Cardiac muscle cell (in vitro differentiated cells and primary cell): ENCODE measurements around the gene TPSB2. TPM values are rescaled to one million over a fixed set of nuclear protein-coding genes. Genes with fewer than 3 reads are reported as not detected.

ENCODE experiments used
- DNase-seq, 2 donors: peaks; one replicate each; pipeline versions ENCODE4 v3.0.0 to v3.0.0-alpha.2; 2010 to 2017; ENCODE audit warnings: low read depth in 1 of 2, low spot score in 1 of 2
- H3K27ac ChIP-seq: fragments of 200-600 bp; sonication (generic); 2 replicates; pipeline ENCODE4 v1.5.1; 2016
- H3K27me3 ChIP-seq: fragments of 200-600 bp; sonication (generic); 2 replicates; pipeline ENCODE4 v1.6.0; 2016; ENCODE audit warnings: control low read depth
- H3K36me3 ChIP-seq: fragments of 200-600 bp; sonication (generic); 2 replicates; pipeline ENCODE4 v1.5.1; 2016; ENCODE audit warnings: control low read depth
- H3K4me1 ChIP-seq: fragments of 200-600 bp; sonication (generic); 2 replicates; pipeline ENCODE4 v1.8.1; 2017; ENCODE audit warnings: low read depth, mild to moderate bottlenecking, mixed run types
- H3K4me3 ChIP-seq: fragments of 200-600 bp; sonication (generic); 2 replicates; pipeline ENCODE4 v1.5.1; 2016; ENCODE audit warnings: mild to moderate bottlenecking
- H3K9me3 ChIP-seq: fragments of 200-600 bp; sonication (generic); 2 replicates; pipeline ENCODE4 v1.5.1; 2017; ENCODE audit warnings: low read depth, mild to moderate bottlenecking, control low read depth
- polyA plus RNA-seq: library from polyadenylated mRNA; unstranded; fragments of >200 nt; fragmentation: Nextera tagmentation; extraction: Ambion mirVana; gene quantifications from 2 replicates; pipeline ENCODE4 v1.2.1, GENCODE V29; 2016
- total RNA-seq: library from RNA; depleted of rRNA; stranded (reverse); fragments of >200 nt; gene quantifications from 2 replicates; pipeline ENCODE4 v1.2.3, GENCODE V29; 2016
- TF ChIP-seq, protein P1 (sequence below): IDR thresholded peaks from 2 replicates; pipeline ENCODE4 v1.5.1; 2012; ENCODE audit warnings: low read depth, mild to moderate bottlenecking, low read length

TPSB2 gene
- total and polyA plus RNA-seq, 2 experiments from 2014 or later: not detected

DNA sequence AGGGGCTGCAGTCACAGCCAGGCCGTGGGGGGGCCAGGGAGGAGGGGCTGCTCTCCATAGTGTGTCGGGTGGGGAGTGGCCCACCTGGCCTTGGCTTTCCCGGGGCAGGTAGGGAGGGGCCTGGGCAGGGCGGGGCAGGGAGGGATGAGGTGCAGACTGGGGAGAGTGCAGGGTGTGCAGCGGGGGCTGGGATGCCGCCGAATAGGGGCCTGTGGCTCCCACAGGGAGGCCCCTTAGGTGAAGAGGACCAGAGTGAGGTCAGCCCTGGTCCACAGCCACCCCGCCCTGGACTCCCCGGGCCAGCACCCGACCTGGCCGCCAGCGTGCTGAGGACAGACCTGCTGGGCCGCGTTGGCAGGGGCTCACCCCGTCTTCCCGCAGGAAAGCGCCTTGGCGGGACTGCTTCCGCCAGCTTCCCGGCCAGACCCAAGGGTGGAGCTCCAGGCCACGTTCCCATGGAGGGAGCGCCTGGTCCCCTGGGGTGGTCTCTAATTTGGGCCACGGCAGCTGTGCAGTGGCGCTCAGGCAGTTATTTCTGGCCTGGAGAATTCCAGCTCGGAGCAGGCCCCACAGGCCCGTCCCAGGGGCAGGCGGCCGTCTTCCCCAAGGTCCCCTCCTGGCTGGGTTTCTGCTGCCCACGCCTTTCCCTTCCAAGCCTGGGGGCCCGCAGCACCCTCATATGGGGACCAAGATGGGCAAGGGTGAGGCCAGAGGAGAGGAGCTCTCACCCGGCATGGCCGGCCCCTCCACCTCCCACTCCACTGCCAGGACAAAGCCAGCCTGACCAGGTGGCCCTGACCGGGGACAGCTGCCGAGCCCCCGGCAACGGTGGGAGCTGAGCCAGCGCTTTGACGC lies 49.2 kb downstream of the TPSB2 start:
- H3K4me1 ChIP-seq: no peaks in the 10 kb centered on the region
- H3K36me3 ChIP-seq: no peaks in the 10 kb centered on the region
- no peak overlapping the region for H3K4me3 ChIP-seq
- no peak overlapping the region for H3K27ac ChIP-seq
- DNase-seq: no peak
- no peaks in the 10 kb centered on the region for H3K27me3 ChIP-seq
- TF ChIP-seq, protein P1, sequence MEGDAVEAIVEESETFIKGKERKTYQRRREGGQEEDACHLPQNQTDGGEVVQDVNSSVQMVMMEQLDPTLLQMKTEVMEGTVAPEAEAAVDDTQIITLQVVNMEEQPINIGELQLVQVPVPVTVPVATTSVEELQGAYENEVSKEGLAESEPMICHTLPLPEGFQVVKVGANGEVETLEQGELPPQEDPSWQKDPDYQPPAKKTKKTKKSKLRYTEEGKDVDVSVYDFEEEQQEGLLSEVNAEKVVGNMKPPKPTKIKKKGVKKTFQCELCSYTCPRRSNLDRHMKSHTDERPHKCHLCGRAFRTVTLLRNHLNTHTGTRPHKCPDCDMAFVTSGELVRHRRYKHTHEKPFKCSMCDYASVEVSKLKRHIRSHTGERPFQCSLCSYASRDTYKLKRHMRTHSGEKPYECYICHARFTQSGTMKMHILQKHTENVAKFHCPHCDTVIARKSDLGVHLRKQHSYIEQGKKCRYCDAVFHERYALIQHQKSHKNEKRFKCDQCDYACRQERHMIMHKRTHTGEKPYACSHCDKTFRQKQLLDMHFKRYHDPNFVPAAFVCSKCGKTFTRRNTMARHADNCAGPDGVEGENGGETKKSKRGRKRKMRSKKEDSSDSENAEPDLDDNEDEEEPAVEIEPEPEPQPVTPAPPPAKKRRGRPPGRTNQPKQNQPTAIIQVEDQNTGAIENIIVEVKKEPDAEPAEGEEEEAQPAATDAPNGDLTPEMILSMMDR: no peak
- no peaks in the 10 kb centered on the region for H3K9me3 ChIP-seq

Other genes with a start within 250 kb of the TPSB2 start
- 9.2 and 13.7 TPM in 2 replicates for gene SOX8, start 248.4 kb downstream of the TPSB2 start, total RNA-seq
- gene SOX8, start 248.4 kb downstream of the TPSB2 start, polyA plus RNA-seq: 5.8 and 8.2 TPM in 2 replicates
- not detected in 2 replicates for gene SSTR5, start 157.4 kb downstream of the TPSB2 start, total RNA-seq
- gene SSTR5, start 157.4 kb downstream of the TPSB2 start, polyA plus RNA-seq: 0.55 TPM in 1 of 2 replicates, not detected in the other
- gene C1QTNF8, start 133.9 kb downstream of the TPSB2 start, total RNA-seq: 0.15 TPM in 1 of 2 replicates, not detected in the other
- gene C1QTNF8, start 133.9 kb downstream of the TPSB2 start, polyA plus RNA-seq: 0.26 TPM in 1 of 2 replicates, not detected in the other
- gene CACNA1H, start 77.1 kb downstream of the TPSB2 start, total RNA-seq: 30.4 and 66.1 TPM in 2 replicates
- gene CACNA1H, start 77.1 kb downstream of the TPSB2 start, polyA plus RNA-seq: 8.9 and 16.5 TPM in 2 replicates
- not detected in 2 replicates for gene TPSG1, start 4.9 kb downstream of the TPSB2 start, total RNA-seq
- 0.77 and 0.81 TPM in 2 replicates for gene TPSG1, start 4.9 kb downstream of the TPSB2 start, polyA plus RNA-seq
- not detected in 2 replicates for gene TPSAB1, start 10.5 kb upstream of the TPSB2 start, total RNA-seq
- not detected in 2 replicates for gene TPSAB1, start 10.5 kb upstream of the TPSB2 start, polyA plus RNA-seq
- not detected in 2 replicates for gene TPSD1, start 25.9 kb upstream of the TPSB2 start, total RNA-seq
- gene TPSD1, start 25.9 kb upstream of the TPSB2 start, polyA plus RNA-seq: not detected in 2 replicates
- 75.4 and 81.4 TPM in 2 replicates for gene UBE2I, start 79.5 kb upstream of the TPSB2 start, total RNA-seq
- gene UBE2I, start 79.5 kb upstream of the TPSB2 start, polyA plus RNA-seq: 156 and 157 TPM in 2 replicates
- 7.4 and 8.1 TPM in 2 replicates for gene BAIAP3, start 103.5 kb upstream of the TPSB2 start, total RNA-seq
- gene BAIAP3, start 103.5 kb upstream of the TPSB2 start, polyA plus RNA-seq: 2.7 and 7.7 TPM in 2 replicates
- 119 and 125 TPM in 2 replicates for gene TSR3, start 121.7 kb upstream of the TPSB2 start, total RNA-seq
- 157 and 173 TPM in 2 replicates for gene TSR3, start 121.7 kb upstream of the TPSB2 start, polyA plus RNA-seq
- gene GNPTG, start 121.7 kb upstream of the TPSB2 start, total RNA-seq: 60.3 and 62.7 TPM in 2 replicates
- 42.5 and 57.0 TPM in 2 replicates for gene GNPTG, start 121.7 kb upstream of the TPSB2 start, polyA plus RNA-seq
- gene UNKL, start 184.5 kb upstream of the TPSB2 start, total RNA-seq: 19.5 and 35.7 TPM in 2 replicates
- gene UNKL, start 184.5 kb upstream of the TPSB2 start, polyA plus RNA-seq: 16.5 and 20.5 TPM in 2 replicates
- gene UQCC4, start 190.6 kb upstream of the TPSB2 start, total RNA-seq: 14.3 and 18.6 TPM in 2 replicates
- 24.6 and 36.2 TPM in 2 replicates for gene UQCC4, start 190.6 kb upstream of the TPSB2 start, polyA plus RNA-seq
- gene PERCC1, start 200.9 kb upstream of the TPSB2 start, total RNA-seq: 0.18 TPM in 1 of 2 replicates, not detected in the other
- gene PERCC1, start 200.9 kb upstream of the TPSB2 start, polyA plus RNA-seq: not detected in 2 replicates
- gene CCDC154, start 214.4 kb upstream of the TPSB2 start, total RNA-seq: 0.32 and 1.5 TPM in 2 replicates
- gene CCDC154, start 214.4 kb upstream of the TPSB2 start, polyA plus RNA-seq: 0.49 and 0.64 TPM in 2 replicates
- 50.1 and 86.2 TPM in 2 replicates for gene CLCN7, start 244.8 kb upstream of the TPSB2 start, total RNA-seq
- gene CLCN7, start 244.8 kb upstream of the TPSB2 start, polyA plus RNA-seq: 47.0 and 57.6 TPM in 2 replicates